H1 (cell line): ENCODE data around the gene MLH3. TPM values are rescaled to one million over a fixed set of nuclear protein-coding genes. Genes with fewer than 3 reads are reported as not detected.

Source experiments
- ASH2L ChIP-seq: fragments of 200-600, 300-600 bp; sonication (generic); IDR thresholded peaks from one replicate; pipeline ENCODE4 v1.7.1; 2017; ENCODE audit warnings: low read length
- CHD2 ChIP-seq: IDR thresholded peaks from 2 replicates; pipeline ENCODE4 v1.6.1; 2012; ENCODE audit warnings: low read length, improper control_type of control experiment
- EZH2 ChIP-seq: fragments of 200-600 bp; sonication (generic); IDR thresholded peaks from 2 replicates; pipeline ENCODE4 v1.7.1; 2012; ENCODE audit warnings: low read depth, mild to moderate bottlenecking, moderate library complexity, low read length, inconsistent platforms; ENCODE audit not compliant: severe bottlenecking
- GABPA ChIP-seq: IDR thresholded peaks from 2 replicates; pipeline ENCODE4 v1.6.1; 2011; ENCODE audit warnings: mild to moderate bottlenecking, low read length, moderate library complexity, borderline replicate concordance; ENCODE audit not compliant: insufficient read depth
- GTF2F1 ChIP-seq: IDR thresholded peaks from 2 replicates; pipeline ENCODE4 v1.6.1; 2012; ENCODE audit warnings: low read depth, low read length, improper control_type of control experiment, borderline replicate concordance
- HDAC2 ChIP-seq, 2 experiments: fragments of 300-600 bp in 1 of 2; sonication (generic) in 1 of 2; IDR thresholded peaks; 2 replicates each; pipeline ENCODE4 v1.6.1; 2011 to 2012; ENCODE audit warnings: low read depth in 2 of 2, low read length in 2 of 2, mild to moderate bottlenecking in 2 of 2, moderate library complexity in 2 of 2, borderline replicate concordance in 1 of 2, inconsistent platforms in 1 of 2
- JUN ChIP-seq: IDR thresholded peaks from 2 replicates; pipeline ENCODE4 v1.6.1; 2011; ENCODE audit warnings: low read depth, mild to moderate bottlenecking, improper control_type of control experiment, low read length
- KDM4A ChIP-seq: IDR thresholded peaks from one replicate; pipeline ENCODE4 v1.7.1; 2012; ENCODE audit warnings: low read depth, mild to moderate bottlenecking, moderate library complexity, low read length, inconsistent platforms; ENCODE audit not compliant: severe bottlenecking
- POLR2A ChIP-seq, 2 experiments: IDR thresholded peaks; 1 replicate in 1 of 2; 2 replicates in 1 of 2; pipeline ENCODE4 v1.6.1; 2011; ENCODE audit warnings: low read depth in 2 of 2, low read length in 2 of 2, mild to moderate bottlenecking in 2 of 2; ENCODE audit errors: control extremely low read depth in 1 of 2
- POLR2AphosphoS5 ChIP-seq: IDR thresholded peaks from 2 replicates; pipeline ENCODE4 v1.6.1; 2011; ENCODE audit warnings: low read depth, low read length
- RNF2 ChIP-seq: fragments of 200-900, 300-1000 bp; sonication (generic); IDR thresholded peaks from 2 replicates; pipeline ENCODE4 v1.7.1; 2016; ENCODE audit warnings: borderline replicate concordance, low read depth, mild to moderate bottlenecking, antibody characterized with exemption, low read length; ENCODE audit not compliant: poor library complexity, severe bottlenecking; ENCODE audit errors: missing control alignments
- SIN3A ChIP-seq, 2 experiments: IDR thresholded peaks in 1 of 2; conservative IDR thresholded peaks in 1 of 2; 2 replicates each; pipeline ENCODE4 v1.6.1; 2011 to 2012; ENCODE audit warnings: low read length in 2 of 2, improper control_type of control experiment in 1 of 2, low read depth in 1 of 2, mild to moderate bottlenecking in 1 of 2
- SIX5 ChIP-seq: IDR thresholded peaks from 2 replicates; pipeline ENCODE4 v1.6.1; 2011; ENCODE audit warnings: mild to moderate bottlenecking, low read depth, low read length
- SP1 ChIP-seq: IDR thresholded peaks from 2 replicates; pipeline ENCODE4 v1.6.1; 2011; ENCODE audit warnings: low read depth, low read length
- SP2 ChIP-seq: IDR thresholded peaks from 2 replicates; pipeline ENCODE4 v1.6.1; 2012; ENCODE audit warnings: mild to moderate bottlenecking, low read length, inconsistent platforms
- SP4 ChIP-seq: IDR thresholded peaks from 2 replicates; pipeline ENCODE4 v1.6.1; 2012; ENCODE audit warnings: low read length, inconsistent platforms
- TAF1 ChIP-seq: IDR thresholded peaks from 2 replicates; pipeline ENCODE4 v1.6.1; 2011; ENCODE audit warnings: mild to moderate bottlenecking, low read depth, low read length
- TBP ChIP-seq: IDR thresholded peaks from 2 replicates; pipeline ENCODE4 v1.6.1; 2011; ENCODE audit warnings: low read depth, low read length, improper control_type of control experiment
- TCF12 ChIP-seq: IDR thresholded peaks from 2 replicates; pipeline ENCODE4 v1.6.1; 2011; ENCODE audit warnings: low read depth, mild to moderate bottlenecking, low read length
- polyA plus RNA-seq, 7 experiments: library from polyadenylated mRNA; depleted of rRNA in 3 of 7; stranded (reverse) in 5 of 7; unstranded in 2 of 7; fragments of >200 nt in 5 of 7; fragments of 200-250 nt in 2 of 7; gene quantifications; 1 replicate in 5 of 7; 2 replicates in 1 of 7; 4 replicates in 1 of 7; pipeline versions ENCODE4 v1.2.1 to v1.2.3, GENCODE V29; 2011 to 2013; ENCODE audit warnings: missing spikeins in 2 of 7, mixed read lengths in 2 of 7
- total RNA-seq: library from RNA; stranded (reverse); fragmentation: NEBNext Ultra II Directional; extraction: Animal tissue kit (Norgen Biotek cat#: 25700); gene quantifications from 2 replicates; pipeline ENCODE4 v1.2.1, GENCODE V29; 2021
- TF ChIP-seq, protein P1 (sequence below): IDR thresholded peaks from 2 replicates; pipeline ENCODE4 v1.6.1; 2011; ENCODE audit warnings: low read length, improper control_type of control experiment
- TF ChIP-seq, protein P2 (sequence below): IDR thresholded peaks from 2 replicates; pipeline ENCODE4 v1.6.1; 2012; ENCODE audit warnings: low read length, inconsistent platforms

MLH3 gene
- total and polyA plus RNA-seq, 2 of the 8 experiments (the other 6 are each of a cell fraction or from before 2014, with no cell fraction given) = 9.3 to 20.1 TPM

DNA sequence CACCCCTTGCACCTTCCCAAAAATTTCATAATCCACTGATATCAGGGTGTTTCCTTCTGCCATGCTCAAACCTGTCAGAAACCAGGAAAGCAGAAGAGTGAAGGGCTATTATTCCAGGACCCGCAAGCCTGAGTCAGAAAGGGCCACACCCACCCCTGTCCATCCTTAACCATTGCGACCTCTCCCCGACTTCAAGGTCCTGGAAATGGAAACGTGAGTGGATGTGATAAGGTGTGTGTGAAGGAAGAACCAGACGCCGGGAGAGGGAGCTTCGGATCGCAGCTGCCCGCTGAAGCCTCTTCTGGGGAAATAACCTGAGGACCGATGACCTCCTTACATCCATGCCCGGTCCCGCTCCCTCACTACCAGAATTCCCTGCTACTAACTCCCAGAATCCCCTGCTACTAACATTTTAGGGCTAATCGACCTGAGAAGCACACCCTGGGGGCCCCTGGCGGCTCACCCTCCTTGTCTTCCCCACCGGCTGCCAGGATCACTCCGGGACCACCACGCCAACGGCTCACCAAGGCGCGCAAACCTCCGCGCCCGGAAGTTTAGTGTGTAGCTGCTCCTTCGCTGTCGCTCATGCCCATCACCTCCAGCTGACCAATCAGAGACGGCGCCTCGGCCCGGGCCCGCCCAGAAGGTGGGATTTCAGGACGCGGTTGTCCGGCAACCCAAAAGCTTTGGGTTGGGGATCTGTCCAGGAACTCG lies 12.4 kb upstream of the MLH3 start, which contains the start of gene ACYP1 (continued):
- TF ChIP-seq JUN (no peak), EZH2 (no peak), TCF12 (no peak), SIN3A (conservative IDR thresholded peaks at IDR 0.05 in 1 of 2, IDR thresholded peaks at IDR 0.05 in 1 of 2; ENCODE audit: low read depth in 1 of 2, low read length in 2 of 2) (peak in 1 of 2 experiments; percentile 80; a peak in 1 of 4 replicates), POLR2A (IDR thresholded peaks at IDR 0.05; ENCODE audit: control extremely low read depth in 1 of 2, low read depth in 2 of 2, low read length in 2 of 2) (peak in 1 of 2 experiments; percentile 48; a peak in 1 of 3 replicates), GTF2F1 (no peak), SP1 (peak; percentile 98), GABPA (peak; percentile 66; the same call in 1 of the 2 replicates), SP2 (peak; percentile 84), KDM4A (peak; percentile 74), TBP (no peak), POLR2AphosphoS5 (no peak), HDAC2 (IDR thresholded peaks at IDR 0.05; ENCODE audit: borderline replicate concordance in 1 of 2, low read depth in 2 of 2, low read length in 2 of 2) (peak in 1 of 2 experiments; percentile 92; a peak in 2 of 4 replicates), RNF2 (no peak), SIX5 (no peak), TAF1 (peak; percentile 44; the same call in 1 of the 2 replicates), SP4 (peak; percentile 86; the same call in 1 of the 2 replicates), ASH2L (peak; percentile 75), CHD2 (peak; percentile 92)
- TF ChIP-seq, protein P1, sequence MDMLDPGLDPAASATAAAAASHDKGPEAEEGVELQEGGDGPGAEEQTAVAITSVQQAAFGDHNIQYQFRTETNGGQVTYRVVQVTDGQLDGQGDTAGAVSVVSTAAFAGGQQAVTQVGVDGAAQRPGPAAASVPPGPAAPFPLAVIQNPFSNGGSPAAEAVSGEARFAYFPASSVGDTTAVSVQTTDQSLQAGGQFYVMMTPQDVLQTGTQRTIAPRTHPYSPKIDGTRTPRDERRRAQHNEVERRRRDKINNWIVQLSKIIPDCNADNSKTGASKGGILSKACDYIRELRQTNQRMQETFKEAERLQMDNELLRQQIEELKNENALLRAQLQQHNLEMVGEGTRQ = no peak
- TF ChIP-seq, protein P2, sequence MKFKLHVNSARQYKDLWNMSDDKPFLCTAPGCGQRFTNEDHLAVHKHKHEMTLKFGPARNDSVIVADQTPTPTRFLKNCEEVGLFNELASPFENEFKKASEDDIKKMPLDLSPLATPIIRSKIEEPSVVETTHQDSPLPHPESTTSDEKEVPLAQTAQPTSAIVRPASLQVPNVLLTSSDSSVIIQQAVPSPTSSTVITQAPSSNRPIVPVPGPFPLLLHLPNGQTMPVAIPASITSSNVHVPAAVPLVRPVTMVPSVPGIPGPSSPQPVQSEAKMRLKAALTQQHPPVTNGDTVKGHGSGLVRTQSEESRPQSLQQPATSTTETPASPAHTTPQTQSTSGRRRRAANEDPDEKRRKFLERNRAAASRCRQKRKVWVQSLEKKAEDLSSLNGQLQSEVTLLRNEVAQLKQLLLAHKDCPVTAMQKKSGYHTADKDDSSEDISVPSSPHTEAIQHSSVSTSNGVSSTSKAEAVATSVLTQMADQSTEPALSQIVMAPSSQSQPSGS = no peak
